BE2C (cell line): Measurements from ENCODE around the gene RBMS1.

Source experiments
- DNase-seq: peaks from one replicate; pipeline ENCODE4 v3.0.0-alpha.2; 2020
- H3K27me3 ChIP-seq: fragments of 250-450 bp; sonication (Bioruptor Pico); 2 replicates; pipeline ENCODE4 v1.5.1; 2020; ENCODE audit warnings: mild to moderate bottlenecking
- H3K36me3 ChIP-seq: fragments of 250-450 bp; sonication (Bioruptor Pico); 2 replicates; pipeline ENCODE4 v1.5.1; 2020; ENCODE audit warnings: mild to moderate bottlenecking
- H3K4me1 ChIP-seq: fragments of 250-450 bp; sonication (Bioruptor Pico); 2 replicates; pipeline ENCODE4 v1.5.1; 2020
- H3K4me3 ChIP-seq: 2 replicates; pipeline ENCODE4 v1.5.1; 2011; ENCODE audit warnings: low read depth, low read length
- H3K9me3 ChIP-seq: fragments of 250-450 bp; sonication (Bioruptor Pico); 2 replicates; pipeline ENCODE4 v1.5.1; 2020
- CTCF ChIP-seq: IDR thresholded peaks from 2 replicates; pipeline ENCODE4 v1.5.1; 2012; ENCODE audit warnings: mild to moderate bottlenecking, low read depth, low read length

Gene RBMS1

GRCh38 chr2:160362018-160362417 is 131.6 kb downstream of the RBMS1 start:
- no peaks in the 10 kb centered on the region for H3K27me3 ChIP-seq
- no peaks in the 10 kb centered on the region for H3K9me3 ChIP-seq
- H3K4me1 ChIP-seq: peaks cover 4% of the 10 kb centered on the region
- no peaks in the 10 kb centered on the region for H3K36me3 ChIP-seq
- H3K4me3 ChIP-seq: no peak overlapping the region
- TF ChIP-seq CTCF: no peak
- DNase-seq: no peak

GRCh38 chr2:160360089-160360757 is 133.4 kb downstream of the RBMS1 start:
- no peaks in the 10 kb centered on the region for H3K36me3 ChIP-seq
- H3K4me3 ChIP-seq: no peak overlapping the region
- no peak for DNase-seq
- H3K27me3 ChIP-seq: no peaks in the 10 kb centered on the region
- peaks cover 4% of the 10 kb centered on the region for H3K4me1 ChIP-seq
- no peaks in the 10 kb centered on the region for H3K9me3 ChIP-seq
- no peak for TF ChIP-seq CTCF

- H3K9me3 ChIP-seq: no peaks in the 10 kb centered on the region
- no peak for DNase-seq
- no peak overlapping the region for H3K4me3 ChIP-seq
- H3K4me1 ChIP-seq: no peaks in the 10 kb centered on the region
- no peaks in the 10 kb centered on the region for H3K27me3 ChIP-seq
- no peak for TF ChIP-seq CTCF
- no peaks in the 10 kb centered on the region for H3K36me3 ChIP-seq
Observed at GRCh38 chr2:160358046-160358445, 135.6 kb downstream of the RBMS1 start.

- H3K36me3 ChIP-seq: no peaks in the 10 kb centered on the region
- H3K4me1 ChIP-seq: no peaks in the 10 kb centered on the region; the same call in 1 of the 2 replicates
- no peaks in the 10 kb centered on the region for H3K27me3 ChIP-seq
- no peak overlapping the region for H3K4me3 ChIP-seq
- DNase-seq: no peak
- H3K9me3 ChIP-seq: no peaks in the 10 kb centered on the region
- no peak for TF ChIP-seq CTCF
Observed at GRCh38 chr2:160356485-160356884, 137.1 kb downstream of the RBMS1 start.

GRCh38 chr2:160355080-160355479 is 138.5 kb downstream of the RBMS1 start:
- H3K4me1 ChIP-seq: no peaks in the 10 kb centered on the region; the same call in 1 of the 2 replicates
- DNase-seq: no peak

More at GRCh38 chr2:160355080-160355479, 138.5 kb downstream of the RBMS1 start:
- Histone ChIP-seq H3K27me3 (no peaks in the 10 kb centered on the region), H3K9me3 (no peaks in the 10 kb centered on the region), H3K36me3 (no peaks in the 10 kb centered on the region), H3K4me3 (no peak overlapping the region)
- TF ChIP-seq CTCF: no peak
